OCI-M2 (cell line): ENCODE results near the gene ZSCAN10.

Experiments
- DNase-seq: peaks from one replicate; lab custom pipeline; 2025; ENCODE audit not compliant: unreplicated experiment; lab: John Stamatoyannopoulos, UW

Gene ZSCAN10

GRCh38 chr16:3049921-3050481, 49.1 kb downstream of the ZSCAN10 start:
- DNase-seq, result no peak

- no peak for DNase-seq
Observed at GRCh38 chr16:3047387-3047720, 51.7 kb downstream of the ZSCAN10 start.

GRCh38 chr16:3046641-3047386, 52.3 kb downstream of the ZSCAN10 start:
- DNase-seq, result no peak

- DNase-seq, result no peak
Observed at GRCh38 chr16:3045758-3046640, 53.1 kb downstream of the ZSCAN10 start, which contains the start of gene MMP25. Gene MMP25, plus strand, starts transcription at chr16:3046561. Its CDS starts 357 bp downstream, at chr16:3046918.

- no peak for DNase-seq
Observed at GRCh38 chr16:3044708-3045107, 54.4 kb downstream of the ZSCAN10 start.

- DNase-seq, result no peak
Observed at GRCh38 chr16:3042376-3042775, 56.7 kb downstream of the ZSCAN10 start.

GRCh38 chr16:3038896-3039295, 60.2 kb downstream of the ZSCAN10 start:
- no peak for DNase-seq
